Esophagus (tissue), 2 donors: ENCODE results near the gene PDZD8. TPM values are rescaled to one million over a fixed set of nuclear protein-coding genes. Genes with fewer than 3 reads are reported as not detected.

ENCODE experiments used
- H3K27ac ChIP-seq, 2 donors: one replicate each; pipeline ENCODE4 v1.5.1; 2013; ENCODE audit warnings: low read depth in 2 of 2, mild to moderate bottlenecking in 2 of 2, inconsistent platforms in 1 of 2, low read length in 1 of 2, moderate library complexity in 1 of 2
- H3K27me3 ChIP-seq, 2 donors: one replicate each; pipeline ENCODE4 v1.6.1; 2013; ENCODE audit warnings: low read length in 2 of 2, control low read depth in 1 of 2, mild to moderate bottlenecking in 1 of 2; ENCODE audit not compliant: insufficient read depth in 2 of 2, control insufficient read depth in 1 of 2
- H3K36me3 ChIP-seq, 2 donors: one replicate each; pipeline ENCODE4 v1.6.1; 2013; ENCODE audit warnings: low read length in 1 of 2; ENCODE audit not compliant: control insufficient read depth in 2 of 2, insufficient read depth in 2 of 2
- H3K4me1 ChIP-seq, 2 donors: one replicate each; pipeline ENCODE4 v1.6.1; 2013; ENCODE audit warnings: low read length in 1 of 2; ENCODE audit not compliant: control insufficient read depth in 2 of 2, insufficient read depth in 2 of 2
- H3K4me3 ChIP-seq, 2 donors: one replicate each; pipeline ENCODE4 v1.5.1; 2013; ENCODE audit warnings: low read length in 2 of 2, mild to moderate bottlenecking in 2 of 2, low read depth in 1 of 2, moderate library complexity in 1 of 2
- H3K9me3 ChIP-seq, 2 donors: one replicate each; pipeline ENCODE4 v1.6.1; 2013; ENCODE audit warnings: mild to moderate bottlenecking in 2 of 2, low read depth in 1 of 2, low read length in 1 of 2, moderate library complexity in 1 of 2; ENCODE audit not compliant: control insufficient read depth in 2 of 2, insufficient read depth in 1 of 2
- WGBS, 2 donors: extraction: QIAGEN DNeasy Blood & Tissue Kit; methylation state at CpG; one replicate each; pipeline ENCODE4 v1.1.7; 2013; 5-methylcytosine and 5-hydroxymethylcytosine counted together
- polyA plus RNA-seq, 2 donors: library from polyadenylated mRNA; stranded (reverse); fragments of 200-250 nt; gene quantifications; one replicate each; pipeline ENCODE4 v1.2.3, GENCODE V29; 2013
- donor health status: healthy with polysubstance abuse.
- donor health status: Bipolar disorder and iron deficiency.

The PDZD8 gene
- 1 to 10 TPM; 2.9 to 6.8 TPM for polyA plus RNA-seq

GRCh38 chr10:117375360-117376178 lies at the start of gene PDZD8:
TSS of gene PDZD8 (minus strand) at chr10:117375440. CDS start at chr10:117375227, 213 bp downstream.
- no peaks in the 10 kb centered on the region for H3K27me3 ChIP-seq
- peaks cover 0 to 3% of the 10 kb centered on the region in 2 donors for H3K4me1 ChIP-seq
- 0 to 1% methylated on average over 95 to 103 of the region's 103 CpGs for WGBS, 2 donors
- H3K27ac ChIP-seq = peak within 1 kb of the TSS; percentile 91 to 94
- peak within 1 kb of the TSS; percentile 72 to 98 for H3K4me3 ChIP-seq
- H3K36me3 ChIP-seq = no peaks in the 10 kb centered on the region
- H3K9me3 ChIP-seq = peaks cover 0 to 2% of the 10 kb centered on the region in 2 donors

DNA sequence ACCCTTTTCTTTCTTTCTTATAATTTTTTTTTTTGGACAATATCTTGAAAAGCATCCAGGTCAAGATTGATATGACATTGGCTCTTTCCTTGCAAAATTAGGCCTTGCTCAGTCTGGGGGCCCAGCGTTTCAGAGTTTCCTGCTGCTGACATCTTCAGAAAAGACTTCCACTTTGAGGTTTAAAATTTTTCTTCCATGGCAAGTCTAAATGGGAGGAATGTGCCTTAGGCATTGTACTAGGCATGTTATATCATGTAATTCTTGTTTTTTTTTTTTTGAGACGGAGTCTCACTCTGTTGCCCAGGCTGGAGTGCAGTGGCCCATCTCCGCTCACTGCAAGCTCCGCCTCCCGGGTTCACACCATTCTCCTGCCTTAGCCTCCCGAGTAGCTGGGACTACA lies 48.9 kb upstream of the PDZD8 start:
- H3K27me3 ChIP-seq = no peaks in the 10 kb centered on the region
- WGBS, 2 donors = 75 to 87% methylated on average over 6 of the region's 6 CpGs
- H3K36me3 ChIP-seq = no peaks in the 10 kb centered on the region
- peaks cover 3 to 7% of the 10 kb centered on the region in 2 donors for H3K4me1 ChIP-seq
- H3K27ac ChIP-seq = no peak overlapping the region
- H3K4me3 ChIP-seq = no peak overlapping the region
- H3K9me3 ChIP-seq = no peaks in the 10 kb centered on the region

DNA sequence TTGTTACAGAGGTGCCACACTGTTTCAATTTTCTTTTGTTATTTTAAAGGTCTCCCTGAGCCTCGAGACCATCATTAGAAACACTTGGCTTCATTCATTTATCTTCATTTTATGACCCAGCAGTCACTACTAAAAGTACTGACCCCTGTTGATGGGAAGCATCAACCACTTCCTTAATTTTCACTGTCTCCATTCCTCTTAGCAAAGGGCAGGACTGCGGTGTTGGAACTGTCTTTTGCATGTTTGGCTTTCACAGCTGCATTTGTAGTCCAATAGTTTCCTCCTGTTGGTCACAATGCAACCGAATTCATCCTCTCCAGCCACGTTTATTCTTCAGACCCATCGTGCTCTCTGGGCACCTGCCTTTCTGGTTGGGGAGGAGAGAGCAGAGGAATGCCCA lies 46.7 kb upstream of the PDZD8 start:
- no peaks in the 10 kb centered on the region for H3K9me3 ChIP-seq
- WGBS, 2 donors = 80 to 88% methylated on average over 5 of the region's 5 CpGs

DNA sequence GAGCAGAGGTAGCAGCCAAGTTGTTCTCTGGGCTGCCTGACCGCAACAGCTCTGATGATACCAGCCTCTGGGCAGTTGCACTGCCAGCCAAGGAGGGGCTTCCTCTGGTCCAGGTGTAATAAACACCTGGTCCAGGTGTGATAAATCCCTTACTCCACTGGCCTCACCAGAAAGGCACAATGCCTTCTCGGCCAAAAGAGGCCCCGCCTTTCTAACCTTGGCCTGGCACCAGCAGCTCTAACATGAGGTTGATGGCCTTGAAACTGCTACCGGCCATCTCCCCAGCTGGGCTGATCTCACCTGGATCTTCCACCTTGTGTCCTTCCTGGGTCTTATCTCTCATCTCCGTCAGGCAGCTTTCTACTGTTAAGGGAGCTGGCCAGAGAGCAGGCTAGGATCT lies 45.5 kb upstream of the PDZD8 start:
- no peaks in the 10 kb centered on the region for H3K36me3 ChIP-seq
- H3K4me1 ChIP-seq = peaks cover 3 to 7% of the 10 kb centered on the region in 2 donors
- no peaks in the 10 kb centered on the region for H3K27me3 ChIP-seq
- peak overlapping the region; percentile 50 to 75 for H3K27ac ChIP-seq
- no peaks in the 10 kb centered on the region for H3K9me3 ChIP-seq
- WGBS, 2 donors = 76 to 77% methylated on average over 5 of the region's 5 CpGs
- H3K4me3 ChIP-seq = no peak overlapping the region

More for the DNA sequence above, 46.7 kb upstream of the PDZD8 start:
- H3K4me1 ChIP-seq = peaks cover 3 to 7% of the 10 kb centered on the region in 2 donors
- H3K36me3 ChIP-seq = no peaks in the 10 kb centered on the region
- H3K27me3 ChIP-seq = no peaks in the 10 kb centered on the region
- no peak overlapping the region for H3K4me3 ChIP-seq
- no peak overlapping the region for H3K27ac ChIP-seq

DNA sequence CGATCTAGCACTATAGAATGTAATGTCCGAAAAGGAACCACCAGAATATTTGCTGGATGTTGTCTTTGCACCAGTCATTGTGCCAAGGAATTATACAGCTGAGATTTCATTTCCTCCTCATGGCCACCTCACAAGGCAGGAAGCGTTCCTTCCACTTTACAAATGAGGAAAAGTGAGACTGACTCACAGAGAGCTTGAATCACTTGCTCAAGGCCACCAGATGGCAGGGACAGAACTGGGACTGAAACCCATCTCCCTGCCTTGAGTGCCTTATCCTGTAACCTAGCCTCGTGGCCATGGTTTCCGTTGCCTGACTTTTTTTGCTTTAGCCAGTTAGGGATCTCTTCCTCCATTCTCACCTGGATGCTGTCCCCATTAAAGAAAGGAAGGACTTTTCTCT lies 44.7 kb upstream of the PDZD8 start:
- H3K27ac ChIP-seq = peak overlapping the region; percentile 60 to 86
- WGBS, 2 donors = 55 to 66% methylated on average over 5 of the region's 5 CpGs
- H3K27me3 ChIP-seq = no peaks in the 10 kb centered on the region
- no peaks in the 10 kb centered on the region for H3K36me3 ChIP-seq
- H3K4me3 ChIP-seq = no peak overlapping the region
- H3K9me3 ChIP-seq = no peaks in the 10 kb centered on the region
- peaks cover 3 to 7% of the 10 kb centered on the region in 2 donors for H3K4me1 ChIP-seq

DNA sequence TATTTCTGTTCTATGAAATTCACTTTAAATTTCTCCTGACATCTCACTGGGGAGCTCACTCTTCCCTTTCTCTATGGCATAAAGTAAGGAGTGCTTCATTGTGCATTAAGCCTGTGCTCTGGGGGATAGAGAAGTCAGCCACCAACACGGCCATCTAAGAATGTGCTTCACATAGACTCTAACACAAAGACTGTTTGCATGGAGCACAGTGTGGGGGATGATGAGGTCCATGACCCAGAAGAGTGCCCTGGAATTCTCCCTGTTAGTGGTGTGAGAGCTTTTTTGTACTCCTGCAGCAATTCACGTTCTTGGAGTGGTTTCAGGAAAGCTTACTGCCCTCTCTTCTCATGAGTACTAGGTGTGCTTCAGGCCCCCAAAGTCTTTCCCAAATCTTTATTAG lies 43.9 kb upstream of the PDZD8 start:
- Histone ChIP-seq H3K27me3 (no peaks in the 10 kb centered on the region), H3K4me1 (peaks cover 3 to 8% of the 10 kb centered on the region in 2 donors), H3K4me3 (no peak overlapping the region), H3K27ac (no peak overlapping the region), H3K9me3 (no peaks in the 10 kb centered on the region), H3K36me3 (no peaks in the 10 kb centered on the region)
- 85 to 94% methylated on average over 2 of the region's 2 CpGs for WGBS, 2 donors

DNA sequence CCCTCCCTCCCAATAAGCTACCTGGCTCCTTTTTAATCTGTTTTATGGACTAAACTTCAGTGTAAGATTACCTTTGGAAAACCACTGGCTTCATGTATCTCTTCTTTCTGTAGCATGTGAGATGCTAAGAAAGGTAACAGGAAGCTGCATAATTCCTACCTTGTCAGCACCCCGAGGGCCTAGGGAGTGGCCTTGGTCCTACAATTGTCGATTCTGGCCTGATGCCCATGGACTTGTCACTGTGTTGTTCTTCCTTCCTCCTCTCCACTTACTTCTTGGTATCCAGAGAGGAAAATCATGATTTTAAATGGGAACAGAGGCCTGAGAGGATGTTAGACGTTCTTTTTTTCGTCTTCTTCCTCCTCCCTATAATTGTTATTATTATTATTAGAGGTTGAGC lies 42.9 kb upstream of the PDZD8 start:
- Histone ChIP-seq H3K27me3 (no peaks in the 10 kb centered on the region), H3K27ac (no peak overlapping the region), H3K36me3 (no peaks in the 10 kb centered on the region), H3K9me3 (no peaks in the 10 kb centered on the region), H3K4me3 (no peak overlapping the region), H3K4me1 (peaks cover 3 to 10% of the 10 kb centered on the region in 2 donors)
- 54 to 57% methylated on average over 4 of the region's 4 CpGs for WGBS, 2 donors

DNA sequence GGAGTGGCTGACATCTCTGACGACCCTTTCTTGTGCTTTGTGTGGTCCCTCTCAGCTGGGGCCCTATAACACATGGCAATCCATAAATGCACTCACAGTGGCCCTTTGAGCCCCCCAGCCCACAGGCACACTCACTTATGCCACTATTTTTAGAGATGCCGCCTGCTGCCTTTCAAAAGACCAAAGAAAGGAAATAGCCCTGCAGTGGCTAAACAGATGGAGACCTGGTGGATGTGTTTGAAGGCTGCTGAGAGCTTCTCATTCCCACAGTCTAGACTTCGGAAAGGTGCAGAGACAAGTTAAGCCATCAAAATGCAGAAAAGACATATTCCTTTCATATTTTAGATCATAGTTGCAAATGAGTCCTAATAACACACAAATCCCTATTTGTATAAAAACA lies 42.0 kb upstream of the PDZD8 start:
- Histone ChIP-seq H3K4me3 (no peak overlapping the region), H3K27ac (no peak overlapping the region), H3K27me3 (no peaks in the 10 kb centered on the region), H3K36me3 (no peaks in the 10 kb centered on the region), H3K9me3 (no peaks in the 10 kb centered on the region), H3K4me1 (peaks cover 3 to 10% of the 10 kb centered on the region in 2 donors)
- WGBS, 2 donors = 66 to 71% methylated on average over 3 of the region's 3 CpGs

GRCh38 chr10:117413928-117414618 lies 38.8 kb upstream of the PDZD8 start:
- no peaks in the 10 kb centered on the region for H3K36me3 ChIP-seq
- H3K9me3 ChIP-seq = no peaks in the 10 kb centered on the region
- no peaks in the 10 kb centered on the region for H3K27me3 ChIP-seq
- H3K4me1 ChIP-seq = peaks cover 0 to 3% of the 10 kb centered on the region in 2 donors
- peak overlapping the region; percentile 8 to 26 for H3K27ac ChIP-seq
- 4 to 5% methylated on average over 1 of the region's 1 CpG for WGBS, 2 donors
- no peak overlapping the region for H3K4me3 ChIP-seq
